ACC112 (cell line): ENCODE data around the gene SMAD3.
A peak's percentile ranks its signal among the peaks of the same experiment; 100 is the strongest.
"Not testable (repeated sequence)": the region's sequence is repeated elsewhere in the genome, so short reads cannot be mapped to it uniquely, and the experiment has no call there.

Experiments used
- H2AFZ ChIP-seq: fragments of 200-600 bp; sonication (generic); one replicate; pipeline ENCODE4 v1.6.0; 2017; ENCODE audit warnings: antibody characterized with exemption, low read length; ENCODE audit not compliant: unreplicated experiment
- H3K27ac ChIP-seq: fragments of 200-600 bp; sonication (generic); 2 replicates; pipeline ENCODE4 v1.5.1; 2014; ENCODE audit warnings: low read depth, mild to moderate bottlenecking, antibody characterized with exemption, low read length, moderate library complexity
- H3K27me3 ChIP-seq: fragments of 200-600 bp; sonication (generic); 2 replicates; pipeline ENCODE4 v1.6.1; 2014; ENCODE audit warnings: mild to moderate bottlenecking, antibody characterized with exemption, low read length, moderate library complexity, mixed read lengths; ENCODE audit not compliant: insufficient read depth
- H3K36me3 ChIP-seq: fragments of 200-600 bp; sonication (generic); 2 replicates; pipeline ENCODE4 v1.6.1; 2016; ENCODE audit warnings: mild to moderate bottlenecking, antibody characterized with exemption, low read length, moderate library complexity, mixed read lengths; ENCODE audit not compliant: insufficient read depth
- H3K4me1 ChIP-seq: fragments of 200-600 bp; sonication (generic); one replicate; pipeline ENCODE4 v1.6.1; 2016; ENCODE audit warnings: low read length, mixed read lengths; ENCODE audit not compliant: insufficient read depth, unreplicated experiment, control insufficient read depth
- H3K4me3 ChIP-seq: fragments of 200-600 bp; sonication (generic); 2 replicates; pipeline ENCODE4 v1.5.1; 2014; ENCODE audit warnings: mild to moderate bottlenecking, low read depth, low read length
- H3K79me2 ChIP-seq: fragments of 200-600 bp; sonication (generic); one replicate; pipeline ENCODE4 v1.6.0; 2016; ENCODE audit warnings: low read length; ENCODE audit not compliant: control insufficient read depth, unreplicated experiment, insufficient read depth

SMAD3 gene

GRCh38 chr15:67072442-67072841 lies 7.0 kb downstream of the SMAD3 start:
- Histone ChIP-seq H3K27me3 (no peaks in the 10 kb centered on the region), H3K4me3 (no peak overlapping the region), H3K79me2 (peaks cover 95% of the 10 kb centered on the region), H3K36me3 (peaks cover 22% of the 10 kb centered on the region), H3K27ac (peak overlapping the region; percentile 70; the same call in 1 of the 2 replicates), H2AFZ (no peak overlapping the region), H3K4me1 (peaks cover 78% of the 10 kb centered on the region)

GRCh38 chr15:67072958-67073357 lies 7.6 kb downstream of the SMAD3 start:
- Histone ChIP-seq H3K27ac (peak overlapping the region; percentile 70), H3K79me2 (peaks cover 95% of the 10 kb centered on the region), H3K27me3 (no peaks in the 10 kb centered on the region), H2AFZ (no peak overlapping the region), H3K36me3 (peaks cover 23% of the 10 kb centered on the region), H3K4me3 (no peak overlapping the region), H3K4me1 (peaks cover 83% of the 10 kb centered on the region)

- Histone ChIP-seq H2AFZ (no peak overlapping the region), H3K4me1 (peaks cover 86% of the 10 kb centered on the region), H3K79me2 (peaks cover 95% of the 10 kb centered on the region), H3K27me3 (no peaks in the 10 kb centered on the region), H3K36me3 (peaks cover 18% of the 10 kb centered on the region), H3K4me3 (peak overlapping the region; percentile 11; the same call in 1 of the 2 replicates), H3K27ac (peak overlapping the region; percentile 70)
Measured at GRCh38 chr15:67074886-67075229, 9.5 kb downstream of the SMAD3 start.

GRCh38 chr15:67075555-67076135 lies 10.2 kb downstream of the SMAD3 start:
- Histone ChIP-seq H3K36me3 (peaks cover 18% of the 10 kb centered on the region), H3K79me2 (peaks cover 95% of the 10 kb centered on the region), H3K27ac (peak overlapping the region; percentile 70), H3K4me1 (peaks cover 86% of the 10 kb centered on the region)
- not testable (repeated sequence) for H3K4me3 ChIP-seq, H2AFZ ChIP-seq, H3K27me3 ChIP-seq

- Histone ChIP-seq H2AFZ (no peak overlapping the region), H3K79me2 (peaks cover 95% of the 10 kb centered on the region), H3K4me3 (peak overlapping the region; percentile 42; the same call in 1 of the 2 replicates), H3K36me3 (peaks cover 16% of the 10 kb centered on the region), H3K4me1 (peaks cover 86% of the 10 kb centered on the region), H3K27ac (peak overlapping the region; percentile 70), H3K27me3 (no peaks in the 10 kb centered on the region)
Measured at GRCh38 chr15:67076147-67076843, 10.9 kb downstream of the SMAD3 start.

- H3K27me3 ChIP-seq = no peaks in the 10 kb centered on the region
- peaks cover 96% of the 10 kb centered on the region for H3K79me2 ChIP-seq
- H3K4me1 ChIP-seq = peaks cover 93% of the 10 kb centered on the region
- H3K27ac ChIP-seq = peak overlapping the region; percentile 70; the same call in 1 of the 2 replicates
- peaks cover 28% of the 10 kb centered on the region for H3K36me3 ChIP-seq
- no peak overlapping the region for H2AFZ ChIP-seq
- H3K4me3 ChIP-seq = no peak overlapping the region
Measured at GRCh38 chr15:67077641-67078215, 12.3 kb downstream of the SMAD3 start.

- H3K36me3 ChIP-seq = peaks cover 32% of the 10 kb centered on the region
- peaks cover 96% of the 10 kb centered on the region for H3K79me2 ChIP-seq
Measured at GRCh38 chr15:67079361-67079760, 14.0 kb downstream of the SMAD3 start.

GRCh38 chr15:67080118-67080899 lies 14.9 kb downstream of the SMAD3 start:
- Histone ChIP-seq H3K27ac (peak overlapping the region; percentile 97), H3K79me2 (peaks cover 96% of the 10 kb centered on the region), H3K27me3 (no peaks in the 10 kb centered on the region), H3K4me3 (peak overlapping the region; percentile 61), H3K4me1 (peaks cover 94% of the 10 kb centered on the region), H3K36me3 (peaks cover 36% of the 10 kb centered on the region), H2AFZ (peak overlapping the region; percentile 71)

More at GRCh38 chr15:67079361-67079760, 14.0 kb downstream of the SMAD3 start:
- Histone ChIP-seq H3K4me1 (peaks cover 94% of the 10 kb centered on the region), H3K4me3 (no peak overlapping the region), H3K27ac (peak overlapping the region; percentile 97), H3K27me3 (no peaks in the 10 kb centered on the region), H2AFZ (no peak overlapping the region)

- H3K4me3 ChIP-seq = peak overlapping the region; percentile 61
- H3K4me1 ChIP-seq = peaks cover 94% of the 10 kb centered on the region
- peak overlapping the region; percentile 71 for H2AFZ ChIP-seq
- peaks cover 36% of the 10 kb centered on the region for H3K36me3 ChIP-seq
- H3K27me3 ChIP-seq = no peaks in the 10 kb centered on the region
- peaks cover 96% of the 10 kb centered on the region for H3K79me2 ChIP-seq
- peak overlapping the region; percentile 97 for H3K27ac ChIP-seq
Measured at GRCh38 chr15:67080900-67081431, 15.6 kb downstream of the SMAD3 start.

GRCh38 chr15:67082007-67082536 lies 16.7 kb downstream of the SMAD3 start:
- peaks cover 31% of the 10 kb centered on the region for H3K36me3 ChIP-seq
- peaks cover 98% of the 10 kb centered on the region for H3K79me2 ChIP-seq
- no peaks in the 10 kb centered on the region for H3K27me3 ChIP-seq
- H3K4me3 ChIP-seq = no peak overlapping the region
- peak overlapping the region; percentile 97; the same call in 1 of the 2 replicates for H3K27ac ChIP-seq
- no peak overlapping the region for H2AFZ ChIP-seq
- H3K4me1 ChIP-seq = peaks cover 93% of the 10 kb centered on the region
